GM21528 (cell line): ENCODE results near the gene LIPE.
"Not testable (repeated sequence)": the region's sequence is repeated elsewhere in the genome, so short reads cannot be mapped to it uniquely, and the experiment has no call there.

Experiments
- ATAC-seq: cut with Tn5 transposase; IDR thresholded peaks from one replicate; pipeline ENCODE4 v1.9.1; 2021; ENCODE audit warnings: mild to moderate bottlenecking, moderate library complexity; ENCODE audit not compliant: unreplicated experiment, low FRiP score

Gene LIPE

GRCh38 chr19:42450314-42450934 is 23.2 kb upstream of the LIPE start:
- peak; percentile 76 for ATAC-seq

GRCh38 chr19:42448306-42448705 is 21.1 kb upstream of the LIPE start:
- not testable (repeated sequence) for ATAC-seq

- ATAC-seq, result no peak
These were observed 18.8 kb upstream of the LIPE start for GRCh38 chr19:42445948-42446347.

DNA sequence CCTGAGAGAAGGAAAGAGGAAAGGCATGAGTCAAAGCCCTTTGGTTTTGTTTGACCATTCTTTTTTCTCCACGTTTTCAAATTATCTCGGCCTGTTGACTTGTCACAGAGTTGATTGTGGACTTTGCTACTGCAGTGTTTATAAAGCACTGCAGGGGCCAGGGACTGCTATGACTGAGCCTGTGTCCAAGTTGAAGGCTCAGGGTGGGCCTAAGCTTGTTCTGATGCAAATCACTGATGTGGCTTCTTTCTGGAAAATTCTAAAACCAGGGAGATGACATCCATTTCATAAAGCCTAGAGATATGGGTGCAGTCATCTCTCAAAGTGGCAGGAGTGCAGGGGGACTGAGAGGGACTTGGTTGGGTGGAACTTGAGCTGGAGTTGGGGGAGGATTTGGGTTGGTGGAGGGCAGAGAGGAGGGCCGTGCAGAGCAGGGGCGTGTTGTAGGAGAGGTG is 16.8 kb upstream of the LIPE start:
- no peak for ATAC-seq

DNA sequence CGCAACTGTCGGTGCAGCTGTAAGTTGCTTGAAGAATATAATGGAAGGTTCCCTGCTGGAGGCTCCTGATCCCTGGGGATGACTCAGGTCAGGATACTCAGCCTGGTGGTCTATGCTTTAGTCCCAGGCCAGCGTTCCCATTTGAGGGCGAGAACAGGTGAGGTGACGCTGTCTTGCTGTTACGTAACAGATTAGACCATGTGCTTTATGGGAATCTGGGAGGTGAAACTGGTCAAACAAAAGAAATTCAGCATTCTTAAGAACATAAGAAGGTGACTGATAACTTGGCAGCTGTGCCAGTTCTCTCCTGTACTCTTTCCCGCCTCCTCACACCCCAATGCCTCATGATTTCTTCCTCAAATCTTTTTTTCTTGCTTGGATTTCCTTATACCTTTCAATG is 15.6 kb upstream of the LIPE start, which contains the start of gene CXCL17:
CXCL17 (minus strand) TSS at position 114 of the 400 bp plus-strand sequence. CDS start 114 bp downstream, outside the sequence.
- no peak for ATAC-seq

DNA sequence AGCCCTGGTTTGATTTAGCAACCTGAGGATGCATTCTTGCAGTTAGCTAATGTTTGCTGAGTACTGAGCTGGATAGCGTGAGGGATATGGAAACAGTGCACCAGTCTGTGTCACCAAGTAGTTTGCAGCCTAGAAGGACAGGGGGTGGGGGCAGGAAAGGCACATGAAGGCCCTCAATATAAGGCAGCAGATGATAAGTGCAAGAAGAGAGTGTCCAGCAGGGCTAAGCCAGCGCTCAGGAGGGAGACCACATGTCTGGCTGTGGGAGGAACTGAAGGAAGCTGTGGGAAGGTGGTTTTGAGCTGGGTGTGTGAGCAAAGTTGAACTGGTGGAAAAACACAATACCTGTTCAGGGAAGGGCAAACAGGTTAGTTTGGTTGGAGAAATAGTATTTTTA is 13.9 kb upstream of the LIPE start:
- no peak for ATAC-seq

GRCh38 chr19:42440357-42441048 is 13.3 kb upstream of the LIPE start:
- ATAC-seq, result no peak

DNA sequence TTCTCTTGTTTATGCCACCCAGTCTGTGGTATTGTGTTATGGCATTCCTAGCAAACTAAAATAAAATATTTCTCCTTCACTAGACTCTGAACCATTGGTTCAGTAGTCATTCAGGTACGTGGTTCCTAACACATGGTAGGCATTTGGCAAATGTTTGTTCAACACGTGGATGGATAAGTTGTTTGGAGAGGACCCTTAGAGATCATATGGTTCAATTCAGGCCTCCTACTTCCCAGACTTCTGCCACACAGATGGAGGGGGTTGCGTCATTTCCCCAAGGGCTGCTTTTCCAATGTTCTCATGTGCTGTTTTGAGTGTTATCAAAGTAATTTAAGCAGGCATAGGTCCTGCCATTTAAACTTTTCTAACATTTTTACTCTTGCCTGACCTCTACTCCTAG is 8.8 kb upstream of the LIPE start:
- ATAC-seq, result no peak

DNA sequence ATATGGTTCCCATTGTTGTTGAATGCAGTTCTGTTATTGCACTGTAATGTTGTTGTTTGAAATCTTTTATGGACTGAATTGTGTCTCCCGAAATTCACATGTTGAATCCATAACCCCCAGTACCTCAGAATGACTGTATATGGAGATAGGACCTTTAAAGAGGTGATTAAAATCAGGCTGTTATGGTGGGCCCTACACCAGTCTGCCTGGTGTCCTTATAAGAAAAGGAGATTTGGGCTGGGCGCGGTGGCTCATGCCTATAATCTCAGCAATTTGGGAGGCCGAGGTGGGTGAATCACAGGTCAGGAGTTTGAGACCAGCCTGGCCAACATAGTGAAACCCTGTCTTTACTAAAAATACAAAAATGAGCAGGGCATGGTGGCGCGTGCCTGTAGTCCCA is 8.1 kb upstream of the LIPE start:
- ATAC-seq, result no peak

GRCh38 chr19:42433503-42434260 is 6.5 kb upstream of the LIPE start:
- no peak for ATAC-seq

DNA sequence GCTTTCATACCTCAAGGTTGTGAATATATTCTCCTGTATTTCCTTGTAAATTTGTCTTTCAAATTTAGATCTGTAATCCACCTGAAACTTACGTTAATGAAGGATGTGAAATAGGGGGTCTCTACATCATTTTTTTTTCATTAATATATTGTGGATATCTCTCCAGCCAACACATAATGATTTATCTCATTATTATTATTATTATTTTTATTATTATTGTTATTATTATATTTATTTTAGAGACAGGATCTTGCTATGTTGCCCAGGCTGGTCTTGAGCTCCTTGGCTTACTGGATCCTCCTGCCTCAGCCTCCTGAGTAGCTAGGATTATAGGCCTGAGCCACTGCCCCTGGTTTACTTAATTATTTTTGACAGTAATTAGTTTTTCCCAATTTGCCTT is 4.3 kb upstream of the LIPE start:
- ATAC-seq, result no peak

DNA sequence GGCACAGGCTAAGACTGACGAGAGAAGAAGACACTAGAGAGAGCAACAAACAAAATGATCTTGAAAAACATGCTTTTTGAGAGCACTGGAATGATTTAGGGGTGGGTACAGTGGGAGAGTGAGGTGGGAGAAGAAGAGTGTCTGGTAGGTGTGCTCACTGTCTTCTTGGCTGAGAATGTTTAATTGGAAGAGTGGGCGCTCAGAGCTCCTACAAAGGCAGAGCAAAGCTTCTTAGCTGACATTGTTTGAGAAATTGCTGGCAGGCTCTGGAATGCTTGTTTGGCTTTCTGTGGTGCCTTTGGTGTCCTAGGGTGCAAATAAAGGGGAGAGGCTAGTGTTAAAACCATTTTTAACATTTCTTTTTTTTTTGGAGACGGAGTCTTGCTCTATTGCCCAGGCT is 1.5 kb upstream of the LIPE start:
- ATAC-seq, result no peak

DNA sequence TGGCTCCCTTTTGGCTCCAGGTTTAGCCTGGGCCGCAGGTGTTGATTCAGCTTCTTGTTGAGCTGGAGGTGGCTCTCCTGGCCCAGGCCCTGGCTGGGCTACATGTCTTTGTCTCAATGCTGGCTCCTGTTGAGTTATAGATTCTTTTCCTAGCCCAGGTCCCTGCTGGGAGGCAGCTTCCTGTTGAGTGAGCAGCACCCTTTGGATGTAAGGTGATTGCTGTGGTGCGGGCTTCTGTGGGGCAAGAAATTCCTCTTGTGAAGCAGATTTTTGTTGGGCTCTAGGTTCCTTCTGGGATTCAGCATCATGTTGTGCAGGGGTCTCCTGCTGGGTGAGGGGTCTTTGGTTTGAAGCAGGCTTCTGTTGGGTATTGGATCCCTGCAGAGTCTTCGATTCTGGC is 545 bp downstream of the LIPE start:
- ATAC-seq, result no peak

DNA sequence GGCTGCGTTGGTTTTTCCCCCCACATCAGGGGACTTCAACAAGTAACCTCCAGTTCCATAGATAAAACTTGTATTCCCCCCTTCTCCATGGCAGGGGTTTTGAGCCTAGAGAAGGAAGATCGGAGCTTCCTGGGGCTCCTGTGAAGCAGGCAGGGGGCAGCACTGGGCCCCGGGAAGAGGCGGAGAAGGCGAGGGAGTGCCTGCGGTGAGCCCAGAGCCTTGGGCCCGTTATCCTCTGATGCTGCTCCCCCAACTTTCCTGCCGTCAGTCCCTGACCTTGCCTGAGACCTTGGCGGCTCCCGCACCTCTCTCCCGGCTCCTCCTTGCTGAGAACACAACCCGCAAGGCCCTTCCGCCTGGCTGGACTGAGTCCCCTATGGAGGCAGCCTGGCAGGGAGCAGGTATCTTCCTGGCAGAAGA is 2.5 kb downstream of the LIPE start:
- no peak for ATAC-seq

DNA sequence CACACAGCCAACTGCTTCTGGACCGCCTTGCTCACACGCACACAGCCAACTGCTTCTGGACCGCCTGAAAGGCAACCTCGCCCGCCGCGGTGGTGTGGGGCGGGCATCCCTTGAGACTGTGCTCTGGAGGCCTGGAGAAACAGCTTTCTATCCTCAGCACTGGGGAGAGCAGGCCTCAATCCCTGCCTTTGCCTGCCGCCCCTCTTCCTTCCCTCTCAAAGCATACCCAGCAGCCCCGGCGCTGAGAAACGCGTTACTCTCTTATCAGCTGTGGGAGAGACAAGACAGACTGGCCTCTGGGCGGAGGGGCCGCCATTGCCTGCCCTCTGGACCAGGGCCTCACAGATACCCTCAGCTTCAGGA is 2.9 kb downstream of the LIPE start:
- ATAC-seq, result no peak

DNA sequence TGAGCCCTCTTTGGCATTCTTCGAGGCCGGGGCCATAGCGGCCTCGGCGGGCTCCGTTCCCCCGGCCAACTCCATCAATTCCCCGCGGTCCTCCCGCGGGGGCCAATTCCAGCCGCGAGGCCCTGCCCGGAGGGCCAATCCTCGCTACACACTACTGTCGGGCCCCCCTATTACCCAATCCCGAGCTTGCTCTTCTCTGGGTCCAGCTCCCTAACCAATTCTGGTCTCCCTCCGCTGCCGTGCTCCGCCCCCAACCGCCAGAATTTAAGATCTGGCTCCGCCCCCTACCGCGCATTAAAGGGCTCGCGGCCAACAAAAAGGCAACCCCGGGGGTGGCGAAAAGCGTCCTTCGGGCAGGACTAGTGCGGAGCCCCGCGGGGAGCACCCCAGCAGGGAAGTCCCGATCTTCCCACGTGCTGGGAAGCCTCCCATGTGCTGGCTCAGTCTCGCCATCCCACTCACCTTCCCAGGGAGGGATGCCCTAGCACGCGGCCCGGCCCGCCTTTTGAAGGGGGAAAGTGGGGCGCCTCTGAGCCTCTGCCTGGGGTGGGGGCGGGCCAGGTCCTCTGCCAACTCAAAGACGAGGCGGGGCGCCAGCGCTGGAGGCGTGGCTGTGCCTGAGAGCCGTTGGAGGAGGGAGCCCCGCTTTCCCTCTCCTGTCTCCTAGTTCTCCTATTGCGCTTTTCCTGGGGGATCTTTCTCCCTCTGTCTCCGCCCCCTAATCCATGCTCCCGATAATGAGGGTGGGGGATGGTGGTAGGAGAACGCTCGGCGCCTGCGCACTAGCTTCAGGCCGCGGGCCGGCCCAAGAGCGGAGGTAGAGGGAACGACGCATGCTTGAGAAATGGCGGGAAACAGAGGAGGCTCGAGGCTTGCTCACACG is 3.5 kb downstream of the LIPE start:
- peak; percentile 77 for ATAC-seq

GRCh38 chr19:42422901-42423461 is 4.2 kb downstream of the LIPE start:
- ATAC-seq, result peak; percentile 44

DNA sequence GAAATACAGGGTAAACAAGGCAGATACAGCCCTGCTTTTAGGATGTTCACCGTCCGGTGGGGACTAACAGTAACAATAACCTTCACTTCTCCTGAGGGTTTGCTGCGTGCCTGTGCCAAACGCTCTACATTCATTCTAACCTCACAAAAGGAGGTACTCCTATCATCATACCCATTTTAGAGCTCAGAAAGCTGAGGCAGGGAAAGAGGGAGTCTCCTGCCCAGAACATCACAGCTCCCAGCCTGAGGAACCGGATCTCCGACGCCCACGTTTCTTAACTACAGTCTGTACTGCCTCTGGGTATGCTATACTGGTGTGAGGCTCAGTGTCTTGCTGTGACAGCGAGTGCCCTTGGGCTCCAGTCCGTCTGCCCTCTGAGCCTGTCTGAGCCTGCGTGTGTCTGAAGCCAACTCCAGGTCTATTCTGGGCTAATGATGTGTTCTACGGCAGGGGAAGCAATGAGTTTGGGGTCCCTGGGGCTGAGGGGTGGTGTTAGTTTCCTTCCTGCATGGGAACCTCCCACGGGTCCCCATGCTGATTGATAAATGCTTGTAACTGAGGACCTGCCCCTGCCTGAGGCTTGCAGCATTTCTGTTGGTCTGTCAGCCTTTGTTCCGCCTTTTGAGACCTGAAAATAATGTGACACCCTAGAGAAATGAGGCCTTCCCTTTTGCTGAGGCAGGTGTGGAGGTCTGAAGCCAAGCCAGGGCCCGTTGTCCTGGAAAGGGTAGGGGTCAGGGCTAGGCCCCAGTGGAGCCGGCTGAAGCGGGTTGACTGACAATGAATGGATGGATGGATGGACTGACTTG is 4.9 kb downstream of the LIPE start:
- peak; percentile 5 for ATAC-seq

DNA sequence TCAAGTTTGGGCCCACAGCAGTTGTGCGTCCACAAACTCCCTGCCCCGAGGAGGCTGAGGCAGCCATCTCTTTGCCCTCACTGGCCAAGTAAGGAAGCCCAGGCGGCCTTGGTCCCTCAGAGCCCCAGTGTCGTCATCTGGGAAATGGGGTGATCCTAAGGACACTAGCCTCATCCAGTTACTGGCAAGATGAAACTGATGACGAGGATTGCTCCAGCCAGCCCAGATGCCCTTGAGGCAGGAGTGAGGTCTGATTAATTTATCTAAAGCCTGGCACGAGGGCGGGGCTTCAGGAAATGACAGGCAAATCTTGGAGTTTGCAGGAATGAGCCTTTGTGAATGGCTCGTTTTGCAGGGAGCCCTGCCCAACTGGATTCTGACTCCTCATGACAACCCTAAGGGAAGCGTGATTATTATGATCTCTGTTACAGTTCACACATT is 5.6 kb downstream of the LIPE start:
- no peak for ATAC-seq
